CD8-positive, alpha-beta memory T cell (primary cell): ENCODE results near the gene PCIF1. TPM values are rescaled to one million over a fixed set of nuclear protein-coding genes. Genes with fewer than 3 reads are reported as not detected.

Experiments used
- CTCF ChIA-PET: fragments of 350-600 bp; sonication (Branson Sonifier 250); formaldehyde crosslinking; loops from one replicate; lab custom pipeline; 2021; ENCODE audit warnings: antibody characterized with exemption; lab: Charles Lee
- POLR2A ChIA-PET: fragments of 350-600 bp; sonication (Branson Sonifier 250); formaldehyde crosslinking; loops from one replicate; lab custom pipeline; 2021; ENCODE audit warnings: antibody characterized with exemption; lab: Charles Lee
- DNase-seq, 5 donors: peaks; one replicate each; pipeline versions ENCODE4 v3.0.0 to v3.0.0-alpha.2; 2020 to 2022; ENCODE audit warnings: mixed read lengths in 1 of 5
- H3K27ac ChIP-seq: one replicate; pipeline ENCODE4 v1.7.0; 2013; ENCODE audit warnings: low read depth, mild to moderate bottlenecking, low read length, moderate library complexity
- H3K27me3 ChIP-seq: 2 replicates; pipeline ENCODE4 v1.7.0; 2013; ENCODE audit warnings: low read length, mild to moderate bottlenecking; ENCODE audit not compliant: insufficient read depth, poor library complexity, severe bottlenecking
- H3K36me3 ChIP-seq: 2 replicates; pipeline ENCODE4 v1.7.0; 2013; ENCODE audit warnings: mild to moderate bottlenecking, low read length, moderate library complexity; ENCODE audit not compliant: insufficient read depth
- H3K4me1 ChIP-seq: 2 replicates; pipeline ENCODE4 v1.7.0; 2013; ENCODE audit warnings: mild to moderate bottlenecking, low read length, moderate library complexity; ENCODE audit not compliant: insufficient read depth
- H3K4me3 ChIP-seq: 2 replicates; pipeline ENCODE4 v1.7.0; 2013; ENCODE audit warnings: mild to moderate bottlenecking, low read length
- H3K9me3 ChIP-seq: 2 replicates; pipeline ENCODE4 v1.7.0; 2013; ENCODE audit warnings: mild to moderate bottlenecking, low read length
- H3K27ac Mint-ChIP-seq, 8 donors: one replicate each; pipeline ENCODE4 v1.8.0; 2020 to 2021; ENCODE audit warnings: mixed read lengths in 8 of 8, mild to moderate bottlenecking in 6 of 8, inconsistent platforms in 3 of 8, moderate library complexity in 3 of 8
- H3K27me3 Mint-ChIP-seq, 2 donors: one replicate each; pipeline ENCODE4 v1.8.0; 2020 to 2021; ENCODE audit warnings: mixed read lengths in 2 of 2, mild to moderate bottlenecking in 1 of 2, moderate library complexity in 1 of 2
- H3K36me3 Mint-ChIP-seq, 3 donors: one replicate each; pipeline ENCODE4 v1.8.0; 2020 to 2021; ENCODE audit warnings: mixed read lengths in 3 of 3, inconsistent platforms in 1 of 3, mild to moderate bottlenecking in 1 of 3
- H3K4me1 Mint-ChIP-seq, 3 donors: one replicate each; pipeline ENCODE4 v1.8.0; 2020 to 2021; ENCODE audit warnings: mixed read lengths in 3 of 3, inconsistent platforms in 1 of 3, mild to moderate bottlenecking in 1 of 3
- H3K4me3 Mint-ChIP-seq, 7 donors: one replicate each; pipeline ENCODE4 v1.8.0; 2020 to 2021; ENCODE audit warnings: mixed read lengths in 7 of 7, mild to moderate bottlenecking in 6 of 7, moderate library complexity in 4 of 7, inconsistent platforms in 2 of 7
- H3K9me3 Mint-ChIP-seq, 5 donors: one replicate each; pipeline ENCODE4 v1.8.0; 2020 to 2022; ENCODE audit warnings: mixed read lengths in 5 of 5, mild to moderate bottlenecking in 3 of 5, moderate library complexity in 2 of 5, inconsistent platforms in 1 of 5
- polyA plus RNA-seq: library from polyadenylated mRNA; unstranded; fragments of 300-500 nt; fragmentation: Illumina TruSeq; gene quantifications from one replicate; pipeline ENCODE4 v1.2.3, GENCODE V29; 2021
- total RNA-seq, 2 experiments: library from RNA; stranded (reverse); gene quantifications; one replicate each; pipeline ENCODE4 v1.2.3, GENCODE V29; 2021

PCIF1 gene
- total and polyA plus RNA-seq, 3 experiments from 2014 or later: 33.6 to 88.0 (median 34.1) TPM

DNA sequence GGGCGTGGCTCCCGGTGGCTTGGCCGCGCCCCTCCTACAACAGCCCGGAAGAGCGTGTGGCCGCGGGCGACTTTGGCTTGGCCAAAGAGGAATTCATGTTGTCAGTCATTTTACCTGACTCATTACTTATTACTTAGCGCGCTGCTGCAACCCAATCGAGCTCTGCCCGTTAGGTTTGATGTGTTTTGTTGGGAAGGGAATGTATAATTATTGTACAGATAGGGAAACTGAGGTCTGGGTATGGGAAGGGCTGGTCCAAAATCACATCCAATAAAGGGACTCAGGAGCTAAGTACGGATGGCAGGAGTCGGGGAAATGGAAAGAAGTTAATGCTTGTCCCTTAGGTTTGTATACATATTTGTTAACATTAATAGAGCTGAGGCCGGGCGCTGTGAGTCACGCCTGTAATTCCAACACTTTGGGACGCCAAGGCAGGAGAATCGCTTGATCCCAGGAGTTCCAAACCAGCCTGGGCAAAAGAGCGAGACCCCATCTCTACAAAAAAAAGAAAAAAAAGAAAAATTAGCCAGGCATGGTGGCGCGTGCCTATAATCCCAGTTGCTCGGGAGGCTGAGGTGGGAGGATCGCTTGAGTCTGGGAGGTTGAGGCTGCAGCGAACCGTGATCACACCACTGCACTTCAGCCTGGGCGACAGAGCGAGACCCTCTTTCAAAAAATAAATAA lies 38.2 kb downstream of the PCIF1 start:
- ChIA-PET POLR2A (interaction anchor here (1.0 to 4.8 kb wide), 7 partner anchors 10 to 717 kb away, joined by 3 to 113 read pairs (median 4); partner anchors contain the start of genes PCIF1 and TP53RK), CTCF (interaction anchor here (1.1 to 5.4 kb wide), 8 partner anchors 10 to 173 kb away, joined by 3 to 46 read pairs (median 6); partner anchors contain the start of gene PCIF1)
- DNase-seq: no peak
- Mint-ChIP-seq H3K9me3 (peaks cover 0 to 3% (median 0%) of the 10 kb centered on the region in 5 donors), H3K36me3 (peaks cover 0 to 40% (median 0%) of the 10 kb centered on the region in 3 donors), H3K4me1 (peaks cover 22 to 30% (median 24%) of the 10 kb centered on the region in 3 donors), H3K4me3 (peak overlapping the region; percentile 77 to 99 (median 95)), H3K27me3 (peaks cover 0 to 7% of the 10 kb centered on the region in 2 donors), H3K27ac (peak overlapping the region; percentile 99 to 100 (median 100))
- Histone ChIP-seq H3K4me3 (peak overlapping the region; percentile 92), H3K27ac (peak overlapping the region; percentile 100), H3K36me3 (peaks cover 14% of the 10 kb centered on the region), H3K27me3 (no peaks in the 10 kb centered on the region), H3K4me1 (peaks cover 31% of the 10 kb centered on the region), H3K9me3 (no peaks in the 10 kb centered on the region)

DNA sequence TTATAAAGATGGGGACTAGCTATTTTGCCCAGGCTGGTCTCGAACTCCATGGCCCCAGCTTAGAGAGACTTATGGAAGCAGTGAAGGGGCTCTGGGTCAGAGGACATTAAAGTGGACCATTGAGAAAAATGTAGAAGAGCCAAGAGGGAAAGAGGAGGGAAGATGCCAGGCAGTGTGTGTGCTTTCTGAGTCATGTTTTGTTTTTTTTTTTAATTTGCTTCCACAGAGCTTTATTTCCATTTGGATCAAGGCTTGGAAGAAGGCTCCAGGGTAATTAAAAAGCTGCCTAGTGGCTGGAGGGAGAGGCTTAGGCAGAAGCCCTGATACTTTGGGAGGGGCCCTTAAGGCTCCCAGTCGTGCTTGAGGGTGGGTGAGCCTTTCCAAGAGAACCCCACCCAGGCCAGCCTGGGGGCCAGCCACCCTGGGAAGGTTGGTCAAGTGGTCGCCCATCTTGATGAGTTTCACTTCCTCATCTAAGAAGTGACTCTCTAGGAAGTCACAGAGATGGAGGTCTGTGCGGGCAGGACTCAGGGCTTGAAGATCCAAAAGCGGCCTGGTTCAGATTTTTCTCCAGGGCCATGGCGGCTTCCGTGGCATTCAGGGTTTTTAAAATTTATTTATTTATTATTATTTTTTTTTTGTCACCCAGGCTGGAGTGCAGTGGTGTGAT lies 40.5 kb downstream of the PCIF1 start:
- ChIA-PET CTCF (interaction anchor here (1.1 to 2.0 kb wide), 3 partner anchors 12 to 48 kb away, joined by 4 to 6 read pairs (median 6); no protein-coding TSS in a partner anchor), POLR2A (interaction anchor here (1.2 kb wide), 1 partner anchor 30 kb away, joined by 3 read pairs; no protein-coding TSS in a partner anchor)

DNA sequence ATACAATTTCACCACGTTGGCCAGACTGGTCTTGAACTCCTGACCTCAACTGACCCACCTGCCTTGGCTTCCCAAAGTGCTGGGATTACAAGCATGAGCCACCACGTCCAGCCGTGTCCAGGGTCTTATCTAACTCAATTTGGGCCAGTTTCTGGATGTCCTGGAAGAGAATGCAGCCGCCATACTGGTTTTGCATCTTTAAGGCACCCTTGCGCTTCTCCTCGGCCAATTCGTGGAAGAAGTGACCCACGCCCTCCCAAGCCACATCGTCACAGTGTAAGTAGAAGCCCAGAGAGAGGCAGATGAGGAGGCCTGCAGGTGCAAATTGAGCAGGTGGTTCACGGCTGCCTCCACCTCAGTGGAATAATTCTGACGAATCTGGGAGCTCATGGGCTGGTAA lies 41.2 kb downstream of the PCIF1 start:
- peaks cover 8 to 13% (median 10%) of the 10 kb centered on the region in 3 donors for H3K4me1 Mint-ChIP-seq
- CTCF ChIA-PET: interaction anchor here (1.1 to 2.0 kb wide), 3 partner anchors 11 to 47 kb away, joined by 4 to 6 read pairs (median 6); no protein-coding TSS in a partner anchor
- H3K36me3 Mint-ChIP-seq: peaks cover 0 to 11% (median 0%) of the 10 kb centered on the region in 3 donors
- Histone ChIP-seq H3K27me3 (no peaks in the 10 kb centered on the region), H3K36me3 (no peaks in the 10 kb centered on the region), H3K4me1 (peaks cover 9% of the 10 kb centered on the region), H3K4me3 (no peak overlapping the region), H3K27ac (no peak overlapping the region), H3K9me3 (no peaks in the 10 kb centered on the region)
- no peak overlapping the region for H3K27ac Mint-ChIP-seq
- H3K27me3 Mint-ChIP-seq: peaks cover 0 to 7% of the 10 kb centered on the region in 2 donors
- peaks cover 0 to 3% (median 0%) of the 10 kb centered on the region in 5 donors for H3K9me3 Mint-ChIP-seq
- POLR2A ChIA-PET: interaction anchor here (1.2 kb wide), 1 partner anchor 30 kb away, joined by 3 read pairs; no protein-coding TSS in a partner anchor
- H3K4me3 Mint-ChIP-seq: no peak overlapping the region
- no peak for DNase-seq

More for the DNA sequence above, 40.5 kb downstream of the PCIF1 start:
- peaks cover 0 to 7% of the 10 kb centered on the region in 2 donors for H3K27me3 Mint-ChIP-seq
- Histone ChIP-seq H3K27me3 (no peaks in the 10 kb centered on the region), H3K4me3 (no peak overlapping the region), H3K4me1 (peaks cover 16% of the 10 kb centered on the region), H3K27ac (no peak overlapping the region), H3K9me3 (no peaks in the 10 kb centered on the region), H3K36me3 (no peaks in the 10 kb centered on the region)
- no peak overlapping the region for H3K4me3 Mint-ChIP-seq
- H3K9me3 Mint-ChIP-seq: peaks cover 0 to 3% (median 0%) of the 10 kb centered on the region in 5 donors
- H3K36me3 Mint-ChIP-seq: peaks cover 0 to 16% (median 0%) of the 10 kb centered on the region in 3 donors
- H3K27ac Mint-ChIP-seq: peak overlapping the region in 1 of 8 donors; percentile 54
- H3K4me1 Mint-ChIP-seq: peaks cover 13 to 19% (median 15%) of the 10 kb centered on the region in 3 donors
- no peak for DNase-seq

DNA sequence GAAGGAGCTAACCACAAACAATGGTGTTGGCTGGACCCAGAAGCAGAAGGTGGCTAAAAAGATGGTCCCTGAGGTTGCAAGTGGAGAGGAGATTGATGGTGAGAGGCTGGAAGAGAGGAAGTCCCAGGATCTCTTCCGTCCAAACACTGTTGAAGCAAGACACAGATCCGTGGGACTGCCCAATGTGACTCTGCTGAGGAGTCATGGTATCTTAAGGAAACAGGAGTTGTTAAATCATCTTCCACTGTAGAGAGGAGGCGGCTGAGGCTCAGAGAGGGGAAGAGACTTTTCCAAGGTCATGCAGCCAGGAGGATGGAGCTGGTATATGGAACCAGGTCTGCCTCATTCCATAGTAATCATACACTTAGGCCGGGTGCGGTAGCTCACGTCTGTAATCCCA lies 41.6 kb downstream of the PCIF1 start:
- Mint-ChIP-seq H3K4me3 (no peak overlapping the region), H3K4me1 (peaks cover 7 to 10% (median 8%) of the 10 kb centered on the region in 3 donors), H3K36me3 (peaks cover 0 to 9% (median 0%) of the 10 kb centered on the region in 3 donors), H3K27ac (peak overlapping the region in 1 of 8 donors; percentile 9), H3K9me3 (peaks cover 0 to 3% (median 0%) of the 10 kb centered on the region in 5 donors), H3K27me3 (peaks cover 0 to 7% of the 10 kb centered on the region in 2 donors)
- no peaks in the 10 kb centered on the region for H3K36me3 ChIP-seq
- no peak overlapping the region for H3K27ac ChIP-seq
- ChIA-PET POLR2A (no interaction called here), CTCF (interaction anchor here (1.1 to 1.7 kb wide), 3 partner anchors 10 to 47 kb away, joined by 4 to 8 read pairs (median 6); no protein-coding TSS in a partner anchor)
- no peaks in the 10 kb centered on the region for H3K9me3 ChIP-seq
- no peak for DNase-seq
- H3K27me3 ChIP-seq: no peaks in the 10 kb centered on the region
- H3K4me1 ChIP-seq: peaks cover 6% of the 10 kb centered on the region
- H3K4me3 ChIP-seq: no peak overlapping the region

DNA sequence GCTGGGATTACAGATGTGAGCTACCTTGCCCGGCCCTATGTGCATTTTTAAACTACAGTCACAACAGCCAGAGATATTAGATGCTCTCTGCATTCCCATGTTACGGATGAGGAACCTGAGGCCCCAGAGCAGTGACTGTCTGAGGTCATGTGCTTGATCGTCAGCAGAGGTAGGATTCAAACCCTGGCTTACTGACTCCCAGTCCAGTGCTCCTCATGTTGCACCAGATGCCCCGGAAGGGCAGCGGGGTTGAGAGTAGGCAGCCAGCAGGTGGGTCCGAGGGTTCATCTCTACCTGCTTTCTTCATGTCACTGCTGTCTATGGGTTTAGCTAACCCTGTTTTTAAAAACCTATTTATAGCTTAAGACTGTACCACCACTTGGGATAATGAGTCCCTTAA lies 46.8 kb downstream of the PCIF1 start:
- Histone ChIP-seq H3K27me3 (no peaks in the 10 kb centered on the region), H3K4me3 (no peak overlapping the region), H3K27ac (no peak overlapping the region), H3K4me1 (no peaks in the 10 kb centered on the region), H3K36me3 (no peaks in the 10 kb centered on the region), H3K9me3 (no peaks in the 10 kb centered on the region)
- Mint-ChIP-seq H3K36me3 (no peaks in the 10 kb centered on the region), H3K4me1 (no peaks in the 10 kb centered on the region), H3K4me3 (no peak overlapping the region), H3K27ac (no peak overlapping the region), H3K9me3 (no peaks in the 10 kb centered on the region), H3K27me3 (peaks cover 3 to 4% of the 10 kb centered on the region in 2 donors)
- POLR2A ChIA-PET: no interaction called here
- CTCF ChIA-PET: interaction anchor here (0.8 to 1.5 kb wide), 3 partner anchors 26 to 41 kb away, joined by 3 to 4 read pairs (median 3); no protein-coding TSS in a partner anchor
- DNase-seq: no peak

DNA sequence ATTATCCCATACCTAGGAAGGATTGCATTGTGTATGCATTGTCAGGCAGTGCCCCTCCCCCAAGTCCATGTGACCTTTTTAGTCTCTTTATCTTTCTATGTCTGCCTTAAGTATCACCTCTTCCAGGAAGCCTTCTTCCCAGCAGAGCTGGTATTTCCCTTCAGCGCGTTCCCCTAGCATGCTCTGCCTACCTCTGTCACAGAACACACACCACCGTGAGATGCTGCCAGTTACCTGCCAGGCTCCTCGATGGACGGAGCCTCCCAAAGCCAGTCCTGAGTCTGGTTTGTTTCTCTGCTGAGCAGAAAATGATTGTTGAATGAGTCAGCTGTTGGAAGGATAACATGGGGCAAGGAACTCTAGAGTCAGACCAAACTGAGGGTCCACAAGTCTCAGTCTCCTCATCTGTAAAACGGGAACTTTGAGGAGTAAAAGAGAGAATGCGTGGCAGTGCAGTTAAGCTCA lies 48.8 kb downstream of the PCIF1 start:
- ChIA-PET CTCF (interaction anchor here (1.5 kb wide), 1 partner anchor 10 kb away, joined by 4 read pairs; no protein-coding TSS in a partner anchor), POLR2A (no interaction called here)
- no peaks in the 10 kb centered on the region for H3K36me3 Mint-ChIP-seq
- H3K9me3 Mint-ChIP-seq: no peaks in the 10 kb centered on the region
- DNase-seq: no peak
- H3K27ac Mint-ChIP-seq: peak overlapping the region in 2 of 8 donors; percentile 40 to 89
- H3K4me1 Mint-ChIP-seq: no peaks in the 10 kb centered on the region
- H3K4me3 Mint-ChIP-seq: no peak overlapping the region
- H3K27me3 Mint-ChIP-seq: peaks cover 3 to 4% of the 10 kb centered on the region in 2 donors
- no peaks in the 10 kb centered on the region for H3K36me3 ChIP-seq
- H3K4me3 ChIP-seq: no peak overlapping the region
- no peaks in the 10 kb centered on the region for H3K9me3 ChIP-seq
- no peak overlapping the region for H3K27ac ChIP-seq
- H3K27me3 ChIP-seq: no peaks in the 10 kb centered on the region
- no peaks in the 10 kb centered on the region for H3K4me1 ChIP-seq

DNA sequence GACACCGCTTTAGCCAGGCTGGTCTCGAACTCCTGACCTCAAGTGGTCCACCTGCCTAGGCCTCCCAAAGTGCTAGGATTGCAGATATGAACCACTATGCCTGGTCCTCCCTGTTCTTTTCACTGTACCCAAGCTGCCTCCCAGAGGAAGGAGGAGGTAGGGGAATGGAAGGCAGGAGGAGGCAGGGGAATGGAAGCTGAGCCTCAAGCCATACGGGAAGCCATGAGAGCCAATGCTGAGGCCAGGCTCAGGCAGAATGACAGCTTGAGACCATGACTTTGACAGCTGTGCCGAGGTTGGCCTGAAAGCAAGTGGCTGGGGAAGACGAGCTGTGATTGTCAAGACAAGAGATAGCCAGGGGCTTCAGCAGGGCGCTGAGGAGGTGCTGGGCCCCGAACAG lies 51.1 kb downstream of the PCIF1 start:
- Histone ChIP-seq H3K9me3 (no peaks in the 10 kb centered on the region), H3K4me1 (no peaks in the 10 kb centered on the region), H3K4me3 (no peak overlapping the region), H3K36me3 (no peaks in the 10 kb centered on the region), H3K27me3 (no peaks in the 10 kb centered on the region), H3K27ac (no peak overlapping the region)
- Mint-ChIP-seq H3K4me3 (no peak overlapping the region), H3K36me3 (no peaks in the 10 kb centered on the region), H3K9me3 (no peaks in the 10 kb centered on the region), H3K4me1 (no peaks in the 10 kb centered on the region), H3K27me3 (peaks cover 11 to 12% of the 10 kb centered on the region in 2 donors), H3K27ac (no peak overlapping the region)
- POLR2A ChIA-PET: interaction anchor here (1.0 kb wide), 1 partner anchor 16 kb away, joined by 3 read pairs; no protein-coding TSS in a partner anchor
- CTCF ChIA-PET: interaction anchor here (1.0 to 5.4 kb wide), 4 partner anchors 9 to 184 kb away, joined by 3 to 35 read pairs (median 16); partner anchors contain the start of gene ZNF335
- DNase-seq: no peak
